ENCODE results near the gene FNIP2. TPM values are rescaled to one million over a fixed set of nuclear protein-coding genes. Genes with fewer than 3 reads are reported as not detected.

The FNIP2 gene
- total RNA-seq, 1 donor from 2014 or later = 30.5 TPM

DNA sequence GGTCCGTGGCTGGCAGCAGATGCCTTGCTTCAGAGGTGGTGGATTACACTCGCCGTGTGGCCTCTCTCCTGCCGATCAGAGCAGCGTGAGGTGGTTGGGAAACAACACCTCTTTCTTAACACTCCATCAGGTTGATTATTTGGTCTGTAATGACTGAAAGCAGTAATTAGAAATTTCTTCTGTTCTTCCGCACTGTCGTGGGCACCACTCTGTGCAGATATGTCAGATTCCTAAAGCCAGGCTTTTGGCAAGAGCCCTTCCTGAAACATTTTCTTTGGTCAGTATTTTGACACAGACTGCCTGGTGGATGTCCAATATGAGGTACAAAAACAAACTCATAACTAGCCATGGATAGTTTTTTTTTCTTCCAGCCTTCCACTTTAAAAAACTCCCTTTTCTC is 100.9 kb downstream of the FNIP2 start:
- DNase-seq (ENCODE audit: low read depth, low spot score) = no peak
- Mint-ChIP-seq H3K4me1 (peaks cover 29% of the 10 kb centered on the region), H3K4me3 (no peak overlapping the region), H3K27me3 (ENCODE audit: low read depth) (no peaks in the 10 kb centered on the region), H3K36me3 (ENCODE audit: low read depth) (peaks cover 3% of the 10 kb centered on the region), H3K27ac (ENCODE audit: unreplicated experiment) (peak overlapping the region; percentile 92), H3K9me3 (no peaks in the 10 kb centered on the region)
- TF ChIP-seq, protein P1, sequence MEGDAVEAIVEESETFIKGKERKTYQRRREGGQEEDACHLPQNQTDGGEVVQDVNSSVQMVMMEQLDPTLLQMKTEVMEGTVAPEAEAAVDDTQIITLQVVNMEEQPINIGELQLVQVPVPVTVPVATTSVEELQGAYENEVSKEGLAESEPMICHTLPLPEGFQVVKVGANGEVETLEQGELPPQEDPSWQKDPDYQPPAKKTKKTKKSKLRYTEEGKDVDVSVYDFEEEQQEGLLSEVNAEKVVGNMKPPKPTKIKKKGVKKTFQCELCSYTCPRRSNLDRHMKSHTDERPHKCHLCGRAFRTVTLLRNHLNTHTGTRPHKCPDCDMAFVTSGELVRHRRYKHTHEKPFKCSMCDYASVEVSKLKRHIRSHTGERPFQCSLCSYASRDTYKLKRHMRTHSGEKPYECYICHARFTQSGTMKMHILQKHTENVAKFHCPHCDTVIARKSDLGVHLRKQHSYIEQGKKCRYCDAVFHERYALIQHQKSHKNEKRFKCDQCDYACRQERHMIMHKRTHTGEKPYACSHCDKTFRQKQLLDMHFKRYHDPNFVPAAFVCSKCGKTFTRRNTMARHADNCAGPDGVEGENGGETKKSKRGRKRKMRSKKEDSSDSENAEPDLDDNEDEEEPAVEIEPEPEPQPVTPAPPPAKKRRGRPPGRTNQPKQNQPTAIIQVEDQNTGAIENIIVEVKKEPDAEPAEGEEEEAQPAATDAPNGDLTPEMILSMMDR (conservative IDR thresholded peaks at IDR 0.05) = no peak

DNA sequence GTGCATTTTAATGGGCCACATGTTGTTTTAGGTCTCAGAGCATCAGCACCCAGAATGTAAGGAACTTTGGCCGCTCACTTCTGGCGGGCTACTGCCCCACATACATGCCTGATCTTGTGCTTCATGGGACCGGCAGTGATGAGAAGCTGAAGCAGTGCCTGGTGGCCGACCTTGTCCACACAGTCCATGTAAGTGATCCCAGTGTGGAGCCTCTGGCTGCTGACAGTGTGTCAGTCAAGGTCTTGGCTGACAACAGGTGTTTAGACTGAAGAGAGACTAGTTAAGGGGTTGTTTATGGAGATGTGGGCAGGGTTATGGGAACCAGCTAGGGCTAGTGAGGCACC is 101.4 kb downstream of the FNIP2 start:
- H3K4me3 Mint-ChIP-seq = no peak overlapping the region

DNA sequence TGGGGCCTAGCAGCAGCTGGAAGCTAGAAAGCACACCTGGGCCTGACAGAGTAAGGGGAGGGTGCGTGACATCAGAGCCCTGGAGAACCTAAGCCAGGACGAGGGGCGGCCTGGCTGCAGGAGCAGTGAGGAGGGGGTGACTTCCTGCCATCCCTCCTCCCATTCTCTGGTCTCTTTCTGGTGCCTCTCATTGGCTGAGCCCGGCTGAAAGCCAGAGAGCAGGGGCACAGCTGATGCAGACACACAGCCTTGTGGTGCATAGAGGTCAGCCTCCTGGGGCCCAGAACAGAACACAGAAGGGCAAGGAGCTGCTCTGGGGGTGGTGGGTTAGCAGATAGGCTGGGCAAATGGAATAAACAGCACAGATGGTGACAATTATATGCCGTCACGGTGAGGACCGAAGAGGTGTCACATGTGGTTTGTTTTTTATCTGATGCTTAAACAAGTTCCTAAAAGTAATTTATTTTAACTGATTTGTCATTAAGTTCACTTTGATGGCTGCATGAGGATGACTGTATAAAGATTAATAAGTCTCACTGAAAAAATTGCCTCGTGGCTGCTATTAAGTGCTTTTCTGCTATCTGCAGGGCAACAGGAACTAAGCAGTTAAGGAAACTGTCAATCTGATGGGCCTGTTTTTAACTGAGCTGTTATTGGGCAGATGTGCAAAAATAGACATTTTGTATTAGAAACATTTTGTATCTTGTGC is 102.0 kb downstream of the FNIP2 start:
- TF ChIP-seq, protein P1 (conservative IDR thresholded peaks at IDR 0.05) = no peak
- Mint-ChIP-seq H3K27me3 (ENCODE audit: low read depth) (no peaks in the 10 kb centered on the region), H3K36me3 (ENCODE audit: low read depth) (peaks cover 3% of the 10 kb centered on the region), H3K9me3 (no peaks in the 10 kb centered on the region), H3K4me3 (no peak overlapping the region), H3K4me1 (peaks cover 29% of the 10 kb centered on the region), H3K27ac (ENCODE audit: unreplicated experiment) (peak overlapping the region; percentile 92)
- DNase-seq (ENCODE audit: low read depth, low spot score) = peak; percentile 21

More for the DNA sequence above, 101.4 kb downstream of the FNIP2 start:
- H3K36me3 Mint-ChIP-seq (ENCODE audit: low read depth) = peaks cover 3% of the 10 kb centered on the region
- no peaks in the 10 kb centered on the region for H3K9me3 Mint-ChIP-seq
- TF ChIP-seq, protein P1 (conservative IDR thresholded peaks at IDR 0.05) = no peak
- H3K27me3 Mint-ChIP-seq (ENCODE audit: low read depth) = no peaks in the 10 kb centered on the region
- no peak for DNase-seq (ENCODE audit: low read depth, low spot score)
- peak overlapping the region; percentile 92 for H3K27ac Mint-ChIP-seq (ENCODE audit: unreplicated experiment)
- H3K4me1 Mint-ChIP-seq = peaks cover 29% of the 10 kb centered on the region

DNA sequence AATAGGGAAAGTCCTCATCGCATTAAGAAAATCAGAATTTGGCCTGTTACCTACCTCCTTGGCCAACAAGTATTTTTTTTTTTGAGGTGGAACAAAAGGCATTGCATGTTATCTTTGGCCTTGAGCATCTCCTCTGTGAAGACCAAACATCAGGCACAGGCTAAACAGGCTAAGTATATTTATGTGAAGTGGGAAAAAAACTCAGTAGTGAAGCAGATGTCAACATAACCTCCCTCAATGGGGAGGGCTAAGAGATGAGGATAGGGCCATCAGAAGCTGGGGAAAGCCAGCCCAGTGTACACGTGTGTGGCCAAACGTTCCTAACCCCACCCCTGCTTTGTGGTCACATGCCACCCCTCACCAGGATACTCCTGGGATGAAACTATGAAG is 102.5 kb downstream of the FNIP2 start:
- Mint-ChIP-seq H3K27ac (ENCODE audit: unreplicated experiment) (no peak overlapping the region), H3K36me3 (ENCODE audit: low read depth) (peaks cover 3% of the 10 kb centered on the region), H3K27me3 (ENCODE audit: low read depth) (no peaks in the 10 kb centered on the region), H3K9me3 (no peaks in the 10 kb centered on the region), H3K4me3 (no peak overlapping the region), H3K4me1 (peaks cover 29% of the 10 kb centered on the region)
- DNase-seq (ENCODE audit: low read depth, low spot score) = no peak
- TF ChIP-seq, protein P1 (conservative IDR thresholded peaks at IDR 0.05) = no peak

DNA sequence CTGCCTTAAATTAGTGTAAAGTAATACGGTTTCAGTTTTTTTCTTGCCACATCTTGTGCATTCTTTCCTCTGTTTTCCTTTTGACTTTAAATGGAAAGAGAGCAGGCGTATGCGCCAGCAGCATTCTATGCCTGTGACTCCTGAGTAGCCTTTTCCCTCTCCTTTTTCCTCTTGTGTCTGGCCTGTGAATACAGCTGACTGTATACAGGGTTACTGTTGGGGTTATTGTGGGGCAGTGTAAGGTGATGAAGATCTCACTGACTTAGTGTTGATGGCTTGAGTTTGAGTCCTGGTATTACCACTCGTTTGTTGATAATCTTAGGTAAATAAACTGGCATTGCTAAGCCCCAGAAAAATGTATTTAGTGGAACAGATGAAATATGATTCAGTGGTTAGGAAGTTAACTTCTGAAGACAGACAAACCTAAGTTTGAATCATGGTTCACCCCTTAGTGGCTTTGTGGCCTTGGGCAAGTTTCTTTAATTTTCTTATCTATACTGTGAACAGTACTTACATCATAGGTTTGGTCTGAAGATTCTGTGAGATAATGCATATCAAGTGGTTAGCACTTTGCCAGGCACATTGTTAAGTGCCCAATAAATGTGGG is 105.1 kb downstream of the FNIP2 start:
- H3K4me3 Mint-ChIP-seq = no peak overlapping the region
- peaks cover 29% of the 10 kb centered on the region for H3K4me1 Mint-ChIP-seq
- H3K36me3 Mint-ChIP-seq (ENCODE audit: low read depth) = peaks cover 15% of the 10 kb centered on the region

More for the DNA sequence above, 105.1 kb downstream of the FNIP2 start:
- Mint-ChIP-seq H3K27me3 (ENCODE audit: low read depth) (no peaks in the 10 kb centered on the region), H3K27ac (ENCODE audit: unreplicated experiment) (no peak overlapping the region), H3K9me3 (no peaks in the 10 kb centered on the region)
- no peak for DNase-seq (ENCODE audit: low read depth, low spot score)
- TF ChIP-seq, protein P1 (conservative IDR thresholded peaks at IDR 0.05) = no peak
